Urothelium cell line (cell line): ENCODE data around the gene FUT1.
"Not testable (repeated sequence)": the region's sequence is repeated elsewhere in the genome, so short reads cannot be mapped to it uniquely, and the experiment has no call there.

ENCODE experiments used
- DNase-seq: peaks from one replicate; pipeline ENCODE4 v3.0.0; 2011; ENCODE audit warnings: low spot score, mixed read lengths
- FAIRE-seq: peaks from 2 replicates; lab custom pipeline; 2011; peaks lifted over from hg19 to GRCh38; lab: Jason Lieb, UNC

Gene FUT1

DNA sequence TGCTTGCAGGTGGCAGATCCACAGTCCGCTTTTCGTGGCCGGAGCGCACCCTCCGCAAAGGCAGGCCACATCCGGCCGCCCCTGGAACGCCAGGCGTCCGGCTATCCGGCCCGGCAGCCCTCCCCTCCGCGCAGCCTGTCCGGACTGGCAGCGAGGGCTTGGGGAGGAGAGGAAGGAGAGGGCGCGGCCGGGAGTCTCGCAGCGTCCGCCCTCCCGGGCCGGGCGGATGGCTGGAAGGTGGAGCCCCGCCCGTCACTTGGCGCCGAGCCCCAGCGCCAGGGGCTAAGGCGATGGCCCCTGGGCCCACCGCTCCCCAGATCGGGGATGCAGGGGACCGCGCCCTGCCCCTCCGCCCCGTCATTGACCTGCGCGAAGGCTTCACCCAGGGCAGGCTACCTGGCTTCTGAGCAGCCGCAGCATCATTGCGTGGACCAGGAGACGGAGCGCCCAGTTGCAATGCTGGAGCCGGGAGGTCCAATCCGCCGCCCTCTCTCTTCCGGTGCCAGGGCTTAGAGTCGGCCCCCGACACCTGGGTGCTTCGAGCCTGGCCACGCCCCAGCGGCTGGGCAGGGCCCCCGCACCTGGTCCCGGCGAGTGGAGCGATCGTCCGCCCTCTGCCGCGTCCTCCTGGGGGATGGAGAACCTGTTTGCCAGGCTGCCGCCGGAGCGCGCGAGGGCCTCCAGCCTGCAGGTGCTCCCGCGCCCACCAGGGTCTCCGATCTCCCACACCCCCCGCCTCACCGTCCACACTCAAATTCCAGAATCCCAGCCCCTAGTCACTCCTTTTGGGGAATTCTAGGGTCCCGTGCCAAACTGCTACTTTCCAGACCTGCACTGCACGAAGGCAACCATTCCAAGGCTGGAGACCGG is at the start of gene FUT1:
Gene FUT1, minus strand, starts transcription at position 146 of the 870 bp plus-strand sequence. CDS start 1,360 bp downstream, outside the sequence.
- FAIRE-seq (no peak), DNase-seq (peak; percentile 60)

DNA sequence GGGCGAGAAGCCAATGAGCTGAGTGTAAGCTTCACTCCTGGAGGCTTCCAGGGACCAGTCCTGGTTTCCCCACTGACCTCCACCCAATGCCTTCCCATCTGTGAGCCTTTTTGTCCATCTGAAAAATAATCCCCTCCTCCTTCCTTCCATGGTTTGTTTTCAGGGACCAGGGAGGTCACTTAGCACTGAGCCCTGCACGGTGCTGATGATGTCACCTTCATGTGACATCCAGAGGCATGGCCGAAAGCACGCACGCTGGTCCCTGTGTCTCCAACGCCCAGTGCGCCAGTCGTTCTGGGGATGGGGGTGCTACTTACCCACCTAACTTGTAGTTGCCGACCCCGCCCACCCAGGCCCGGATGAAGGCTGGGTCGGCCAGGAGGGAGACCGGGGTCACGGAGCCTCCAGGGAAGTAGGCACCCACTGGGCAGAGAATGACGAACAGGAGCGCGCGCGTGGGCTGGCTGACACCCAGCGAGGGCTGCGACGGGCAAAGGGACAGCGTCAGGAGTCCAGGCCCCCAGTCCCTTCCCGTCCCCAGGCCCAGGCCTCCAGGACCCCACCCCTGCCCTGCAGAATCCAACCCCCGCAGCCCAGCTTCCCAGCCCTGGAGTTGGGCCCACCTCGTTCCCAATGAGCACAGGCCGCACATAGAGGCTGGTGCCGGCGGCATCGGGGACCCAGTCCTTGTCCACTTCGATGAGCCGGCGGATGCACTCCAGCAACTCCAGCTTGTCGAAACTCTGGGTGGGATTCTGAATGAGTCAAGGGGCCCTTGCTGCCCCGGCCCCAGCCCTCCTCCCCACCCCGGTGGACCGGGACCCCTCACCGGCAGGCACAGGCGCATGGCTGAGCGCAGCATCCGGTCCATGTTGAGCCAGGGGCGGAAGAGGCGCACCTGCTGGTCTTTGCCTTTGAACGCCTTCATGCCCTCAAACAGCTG is 47.2 kb upstream of the FUT1 start:
- DNase-seq (no peak), FAIRE-seq (no peak)

DNA sequence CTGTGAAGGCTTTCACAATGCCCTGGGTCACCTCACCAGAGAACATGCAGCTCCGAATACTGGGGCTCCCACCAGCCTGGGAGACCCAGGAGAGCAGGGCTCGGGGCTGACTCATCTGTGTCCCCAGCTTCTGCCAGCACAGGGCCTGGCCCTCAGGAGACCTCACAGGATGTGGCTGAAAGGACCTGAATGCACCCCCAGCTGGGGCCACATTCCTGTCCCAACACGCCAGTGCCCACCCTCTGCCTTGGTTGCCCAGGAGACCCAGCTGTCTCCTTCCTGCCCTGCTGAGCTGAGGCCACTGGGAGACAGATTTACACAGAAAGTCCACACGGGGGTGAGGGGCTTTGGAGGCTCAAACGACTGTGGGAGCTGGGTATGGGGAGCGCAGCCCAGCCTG is 46.5 kb upstream of the FUT1 start:
- no peak for FAIRE-seq
- DNase-seq: no peak

GRCh38 chr19:48797103-48797502 is 44.7 kb upstream of the FUT1 start:
- DNase-seq (no peak), FAIRE-seq (no peak)

GRCh38 chr19:48796298-48797083 is 44.0 kb upstream of the FUT1 start:
- no peak for FAIRE-seq
- DNase-seq: no peak

DNA sequence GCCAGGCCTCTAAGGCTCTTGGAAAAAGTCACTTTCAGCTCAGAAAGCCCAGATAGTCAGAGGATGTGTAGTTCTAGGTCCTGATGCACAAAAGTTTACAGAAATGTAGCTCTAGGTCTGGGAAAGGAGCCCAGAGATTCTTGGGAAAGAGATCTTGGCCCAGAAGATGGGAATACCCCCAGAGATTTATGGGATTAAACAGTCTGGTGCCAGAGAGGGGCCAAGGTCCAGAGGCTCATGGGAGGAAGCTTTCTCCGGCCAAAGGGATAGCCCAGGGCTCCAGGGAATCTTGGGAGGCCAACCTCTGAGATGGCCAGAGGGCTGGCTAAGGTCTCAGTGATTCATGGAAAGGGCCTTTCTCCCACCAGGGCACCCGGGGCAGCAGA is 43.2 kb upstream of the FUT1 start:
- FAIRE-seq: no peak
- DNase-seq: no peak

DNA sequence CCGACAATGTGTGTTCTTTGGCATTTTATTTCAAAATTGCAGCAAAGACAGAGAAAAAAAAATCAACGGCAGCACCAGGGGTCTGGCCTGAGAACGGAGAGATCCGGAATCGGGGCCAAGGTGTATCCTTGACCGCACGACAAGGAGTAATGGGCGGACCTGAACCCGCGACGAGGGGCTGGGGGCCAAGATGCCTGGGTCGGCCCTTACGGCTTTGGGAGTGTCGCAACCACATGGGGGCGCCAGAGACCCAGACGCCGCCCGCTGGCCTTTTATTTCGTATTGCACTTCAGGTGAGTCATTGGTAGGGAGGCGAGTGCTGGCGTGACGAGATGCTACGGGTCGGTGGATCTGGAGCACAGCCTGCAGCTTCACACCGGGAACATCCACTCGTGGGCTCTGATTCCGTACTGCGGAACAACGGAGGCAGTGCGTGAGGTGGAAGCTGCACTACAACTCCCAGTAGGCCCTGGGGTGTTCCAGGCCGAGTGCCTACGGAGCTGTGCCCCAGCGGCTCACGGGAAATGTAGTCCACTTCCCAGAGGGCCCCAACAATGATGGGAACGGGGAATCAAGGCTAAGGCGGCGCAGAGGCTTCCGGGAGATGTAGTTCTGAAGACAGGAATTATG is 42.7 kb upstream of the FUT1 start:
- FAIRE-seq (peak; percentile 83), DNase-seq (peak; percentile 92)

- no peak for FAIRE-seq
- DNase-seq: no peak
Measured at GRCh38 chr19:48794291-48794690, 41.9 kb upstream of the FUT1 start.

DNA sequence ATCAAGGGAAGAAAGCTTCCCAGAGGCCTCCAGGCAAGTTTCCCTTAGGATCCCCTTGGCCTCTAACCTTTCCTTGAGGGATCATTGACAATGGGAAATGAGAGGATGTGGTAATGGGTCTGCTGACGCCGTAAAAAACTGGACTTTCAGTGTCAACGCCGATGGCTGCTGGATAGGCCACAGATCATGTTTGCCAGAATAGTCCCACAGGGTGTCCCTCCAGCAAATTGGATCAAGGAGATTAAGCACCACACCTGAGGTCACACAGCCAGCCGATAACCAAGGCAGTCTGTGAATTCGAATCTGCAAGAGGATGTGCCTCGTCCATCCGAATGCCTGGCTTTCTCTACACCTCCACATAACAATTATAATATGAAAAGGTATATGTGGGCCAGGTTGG is 40.8 kb upstream of the FUT1 start:
- no peak for DNase-seq
- no peak for FAIRE-seq

DNA sequence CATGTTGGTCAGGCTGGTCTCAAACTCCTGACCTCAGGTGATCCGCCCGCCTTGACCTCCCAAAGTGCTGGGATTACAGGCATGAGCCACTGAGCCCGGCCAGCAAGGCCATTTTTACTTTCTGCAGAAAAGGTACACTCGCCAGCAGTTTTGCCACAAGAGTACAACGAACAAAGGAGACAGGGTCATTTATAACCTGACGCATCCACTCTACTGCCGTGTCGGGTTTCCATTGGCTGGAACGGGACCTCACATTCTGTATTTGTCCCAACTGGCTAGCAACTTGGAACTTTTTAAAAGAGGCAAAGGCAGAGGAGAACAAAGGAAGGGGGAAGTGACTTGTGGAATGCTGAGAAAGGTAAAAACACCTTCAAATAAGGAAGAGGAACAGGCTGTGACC is 34.9 kb upstream of the FUT1 start:
- not testable (repeated sequence) for FAIRE-seq, DNase-seq

- FAIRE-seq: not testable (repeated sequence)
Measured at GRCh38 chr19:48786422-48786821, 34.0 kb upstream of the FUT1 start.

DNA sequence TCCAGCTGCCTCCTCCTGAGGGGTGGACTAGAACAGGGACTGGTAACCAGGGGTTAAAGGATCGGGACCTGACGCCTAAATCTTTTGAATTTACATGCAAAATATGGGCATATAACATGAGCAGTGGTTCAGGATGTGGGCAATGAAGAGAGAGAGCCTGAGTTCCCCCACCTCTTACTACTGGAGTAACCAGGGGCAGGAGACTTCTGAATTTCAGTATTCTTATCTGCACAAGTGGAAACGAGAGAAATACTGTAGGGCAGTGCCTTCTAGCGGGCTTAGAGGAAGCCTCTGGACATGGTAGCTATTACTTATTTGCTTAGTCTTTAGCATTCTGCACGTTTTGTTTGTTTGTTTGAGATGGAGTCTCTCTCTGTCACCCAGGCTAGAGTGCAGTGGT is 32.1 kb upstream of the FUT1 start:
- no peak for FAIRE-seq

More at GRCh38 chr19:48786422-48786821, 34.0 kb upstream of the FUT1 start:
- not testable (repeated sequence) for DNase-seq

GRCh38 chr19:48780631-48781391 is 28.4 kb upstream of the FUT1 start:
- DNase-seq (no peak), FAIRE-seq (no peak)

More for the DNA sequence above, 32.1 kb upstream of the FUT1 start:
- DNase-seq: no peak

- no peak for FAIRE-seq
Measured at GRCh38 chr19:48779636-48780035, 27.2 kb upstream of the FUT1 start.

DNA sequence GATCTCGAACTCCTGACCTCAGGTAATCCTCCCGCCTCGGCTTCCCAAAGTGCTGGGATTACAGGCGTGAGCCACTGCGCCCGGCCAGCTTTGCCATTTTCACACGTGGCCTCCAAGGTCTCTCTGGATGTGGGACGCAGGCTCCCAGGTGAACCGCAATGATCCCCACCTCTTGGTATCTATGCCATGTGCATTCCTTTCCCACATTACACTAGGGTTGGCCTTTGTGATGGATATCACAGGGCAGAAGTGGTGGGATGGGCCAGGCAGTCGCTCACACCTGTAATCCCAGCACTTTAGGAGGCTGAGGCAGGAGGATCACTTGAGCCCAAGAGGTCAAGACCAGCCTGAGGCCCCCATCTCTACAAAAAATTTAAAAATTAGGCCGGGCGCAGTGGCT is 25.3 kb upstream of the FUT1 start:
- DNase-seq: no peak
- no peak for FAIRE-seq

More at GRCh38 chr19:48779636-48780035, 27.2 kb upstream of the FUT1 start:
- DNase-seq: no peak

GRCh38 chr19:48777139-48777538 is 24.7 kb upstream of the FUT1 start:
- no peak for FAIRE-seq
- no peak for DNase-seq

DNA sequence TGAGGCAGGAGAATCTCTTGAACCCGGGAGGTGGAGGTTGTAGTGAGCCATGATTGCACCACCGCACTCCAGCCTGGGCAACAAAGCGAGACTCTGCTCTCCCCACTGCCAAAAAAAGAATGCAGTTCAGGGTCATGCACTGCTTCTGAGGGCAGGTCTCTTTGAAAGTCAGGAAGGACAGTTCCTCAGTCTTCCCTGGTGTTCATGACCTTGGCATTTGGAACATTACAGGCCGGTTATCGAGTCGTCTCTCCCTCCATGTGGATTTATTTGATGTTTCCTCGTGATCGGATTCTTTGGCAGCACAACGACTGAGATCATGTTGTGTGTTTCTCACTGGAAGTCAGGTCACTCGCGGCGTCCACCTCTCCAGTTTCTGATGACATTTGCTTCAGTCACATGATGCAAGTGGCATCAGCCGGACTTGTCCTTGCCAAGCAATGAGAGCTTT is 20.1 kb upstream of the FUT1 start:
- FAIRE-seq (no peak), DNase-seq (no peak)

DNA sequence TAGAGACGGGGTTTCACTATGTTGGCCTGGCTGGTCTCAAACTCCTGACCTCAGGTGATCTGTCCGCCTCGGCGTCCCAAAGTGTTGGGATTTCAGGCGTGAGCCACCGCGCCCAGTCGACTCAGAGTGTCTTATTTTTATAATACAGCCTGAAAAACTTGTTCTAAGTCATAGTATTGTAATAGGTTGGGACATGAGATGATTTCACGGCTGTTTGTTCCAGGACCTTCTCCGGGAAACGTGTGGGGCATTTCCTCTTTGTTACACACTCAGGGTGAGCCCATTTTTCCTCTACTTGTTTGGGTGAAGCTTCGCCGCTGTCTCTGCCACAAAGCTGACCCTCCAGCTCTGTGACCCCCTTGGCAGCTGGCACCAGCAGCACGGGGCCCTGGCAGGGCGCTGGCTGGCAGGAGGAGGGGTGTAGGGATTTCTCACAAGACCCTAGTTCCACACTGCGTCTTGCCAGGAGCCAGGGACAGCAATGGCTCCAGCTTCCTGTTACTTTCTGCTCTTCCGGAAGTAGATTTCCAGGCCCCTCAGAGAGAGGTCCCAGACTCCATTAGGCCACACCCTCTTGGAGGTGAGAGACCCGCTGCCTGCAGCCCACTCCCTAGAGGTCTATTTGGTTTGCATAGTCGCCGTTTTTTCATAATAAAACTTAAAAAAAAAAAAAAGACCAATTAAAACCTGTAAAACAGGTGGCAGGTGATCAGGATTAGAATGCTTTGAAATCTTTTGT is 18.5 kb upstream of the FUT1 start:
- FAIRE-seq: no peak

DNA sequence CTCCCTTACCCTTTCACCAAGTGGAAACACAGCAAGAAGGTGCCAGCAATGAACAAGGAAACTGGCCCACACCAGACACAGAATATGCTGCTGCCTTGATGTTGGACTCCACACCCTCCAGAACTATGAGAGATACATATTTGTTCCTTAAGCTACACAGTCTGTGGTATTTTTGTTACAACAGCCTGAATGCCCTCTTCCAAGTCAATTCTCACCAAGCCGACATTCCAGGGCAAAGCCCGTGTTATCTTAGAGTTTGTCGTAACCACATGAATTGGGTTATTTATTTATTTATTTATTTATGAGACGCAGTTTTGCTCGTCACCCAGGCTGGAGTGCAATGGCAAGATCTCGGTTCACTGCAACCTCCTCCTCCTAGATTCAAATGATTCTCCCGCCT is 17.8 kb upstream of the FUT1 start:
- DNase-seq (no peak), FAIRE-seq (no peak)

More for the DNA sequence above, 18.5 kb upstream of the FUT1 start:
- no peak for DNase-seq
